Nephron (organoid): ENCODE results near the gene WNT3.

ENCODE experiments used
- H3K27ac Mint-ChIP-seq, 3 experiments: 2 replicates each; pipeline ENCODE4 v1.8.0; 2020; ENCODE audit warnings: mixed read lengths in 3 of 3, mild to moderate bottlenecking in 2 of 3, moderate library complexity in 1 of 3
- H3K27me3 Mint-ChIP-seq: 2 replicates; pipeline ENCODE4 v1.8.0; 2021; ENCODE audit warnings: low read depth, mild to moderate bottlenecking, moderate library complexity, mixed read lengths
- H3K36me3 Mint-ChIP-seq: 2 replicates; pipeline ENCODE4 v1.8.0; 2020; ENCODE audit warnings: low read depth, mixed read lengths
- H3K4me1 Mint-ChIP-seq: 2 replicates; pipeline ENCODE4 v1.8.0; 2020; ENCODE audit warnings: mixed read lengths
- H3K4me3 Mint-ChIP-seq, 3 experiments: 2 replicates each; pipeline ENCODE4 v1.8.0; 2020; ENCODE audit warnings: mild to moderate bottlenecking in 3 of 3, mixed read lengths in 3 of 3, moderate library complexity in 2 of 3
- H3K9me3 Mint-ChIP-seq: 2 replicates; pipeline ENCODE4 v1.8.0; 2020; ENCODE audit warnings: mixed read lengths
- TF ChIP-seq, protein P1 (sequence below), 3 experiments: fragments of 200-600 bp; sonication (generic); IDR thresholded peaks; one replicate each; pipeline ENCODE4 v1.5.0; 2021; ENCODE audit warnings: antibody characterized with exemption in 3 of 3; ENCODE audit not compliant: unreplicated experiment in 3 of 3

WNT3 gene

DNA sequence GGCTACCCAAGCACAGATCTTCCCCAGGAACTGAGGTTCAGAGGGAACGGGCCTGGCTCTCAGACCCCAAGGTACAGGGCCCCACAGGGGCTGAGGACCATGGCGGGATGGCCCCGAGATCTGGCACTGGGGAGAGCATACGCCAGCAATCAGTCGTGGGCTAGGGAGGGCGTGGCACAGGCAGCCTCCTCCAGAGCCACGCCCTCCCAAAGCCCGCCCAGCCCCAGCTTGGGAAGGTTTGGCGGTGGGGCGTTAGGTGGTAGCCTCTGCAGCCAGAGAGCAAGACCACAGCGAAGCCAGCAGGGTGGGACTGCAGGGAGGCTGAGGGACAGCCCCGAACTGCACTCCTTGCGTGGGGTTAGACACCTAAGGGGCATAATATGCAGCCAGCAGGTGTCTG, 44.5 kb upstream of the WNT3 start:
- peaks cover 18% of the 10 kb centered on the region for H3K27me3 Mint-ChIP-seq
- H3K36me3 Mint-ChIP-seq = no peaks in the 10 kb centered on the region
- TF ChIP-seq, protein P1, sequence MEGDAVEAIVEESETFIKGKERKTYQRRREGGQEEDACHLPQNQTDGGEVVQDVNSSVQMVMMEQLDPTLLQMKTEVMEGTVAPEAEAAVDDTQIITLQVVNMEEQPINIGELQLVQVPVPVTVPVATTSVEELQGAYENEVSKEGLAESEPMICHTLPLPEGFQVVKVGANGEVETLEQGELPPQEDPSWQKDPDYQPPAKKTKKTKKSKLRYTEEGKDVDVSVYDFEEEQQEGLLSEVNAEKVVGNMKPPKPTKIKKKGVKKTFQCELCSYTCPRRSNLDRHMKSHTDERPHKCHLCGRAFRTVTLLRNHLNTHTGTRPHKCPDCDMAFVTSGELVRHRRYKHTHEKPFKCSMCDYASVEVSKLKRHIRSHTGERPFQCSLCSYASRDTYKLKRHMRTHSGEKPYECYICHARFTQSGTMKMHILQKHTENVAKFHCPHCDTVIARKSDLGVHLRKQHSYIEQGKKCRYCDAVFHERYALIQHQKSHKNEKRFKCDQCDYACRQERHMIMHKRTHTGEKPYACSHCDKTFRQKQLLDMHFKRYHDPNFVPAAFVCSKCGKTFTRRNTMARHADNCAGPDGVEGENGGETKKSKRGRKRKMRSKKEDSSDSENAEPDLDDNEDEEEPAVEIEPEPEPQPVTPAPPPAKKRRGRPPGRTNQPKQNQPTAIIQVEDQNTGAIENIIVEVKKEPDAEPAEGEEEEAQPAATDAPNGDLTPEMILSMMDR (IDR thresholded peaks at IDR 0.05; ENCODE audit: unreplicated experiment in 3 of 3) = no peak
- no peak overlapping the region for H3K4me3 Mint-ChIP-seq
- H3K9me3 Mint-ChIP-seq = no peaks in the 10 kb centered on the region
- H3K27ac Mint-ChIP-seq = no peak overlapping the region
- H3K4me1 Mint-ChIP-seq = no peaks in the 10 kb centered on the region

DNA sequence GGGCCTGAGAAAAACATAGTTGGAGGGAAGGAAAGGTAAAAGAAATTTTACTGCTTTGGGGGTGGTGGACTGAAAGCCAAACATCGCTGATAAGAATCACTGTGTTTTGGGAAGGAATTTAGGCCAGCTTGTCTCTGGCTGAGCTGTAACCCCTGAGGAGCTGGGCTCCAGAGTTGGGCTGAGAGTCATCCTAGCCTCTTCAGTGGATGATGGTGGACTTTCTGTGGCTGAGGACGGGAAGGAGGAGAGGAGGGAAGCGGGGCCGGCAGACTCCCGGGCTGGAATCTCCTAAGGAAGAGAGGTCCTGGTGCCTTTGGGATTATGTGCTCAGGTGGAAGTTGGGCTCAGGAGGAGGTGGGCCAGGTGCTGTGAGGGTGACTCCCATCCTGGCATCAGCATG, 41.5 kb upstream of the WNT3 start:
- peaks cover 24% of the 10 kb centered on the region for H3K27me3 Mint-ChIP-seq
- H3K27ac Mint-ChIP-seq = no peak overlapping the region
- no peaks in the 10 kb centered on the region for H3K9me3 Mint-ChIP-seq
- no peaks in the 10 kb centered on the region for H3K36me3 Mint-ChIP-seq
- H3K4me3 Mint-ChIP-seq = no peak overlapping the region
- TF ChIP-seq, protein P1 (IDR thresholded peaks at IDR 0.05; ENCODE audit: unreplicated experiment in 3 of 3) = no peak
- no peaks in the 10 kb centered on the region for H3K4me1 Mint-ChIP-seq

DNA sequence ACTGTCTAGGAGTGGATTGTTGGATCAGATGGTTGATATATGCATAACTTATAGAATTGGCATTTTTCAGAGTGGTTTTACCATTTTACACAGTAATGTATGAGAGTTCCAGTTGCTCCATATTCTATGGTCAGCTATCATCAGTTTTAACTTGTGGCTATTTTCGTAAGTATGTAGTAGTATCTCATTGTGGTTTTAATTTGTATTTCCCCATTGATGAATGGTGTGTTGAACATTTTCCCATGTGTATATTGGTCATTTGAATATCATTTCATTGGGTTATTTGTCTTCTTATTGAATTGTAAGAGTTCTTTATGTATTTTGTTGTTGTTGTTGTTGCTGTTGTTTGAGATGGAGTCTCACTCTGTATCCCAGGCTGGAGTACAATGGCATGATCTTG, 39.1 kb upstream of the WNT3 start:
- Mint-ChIP-seq H3K27me3 (peaks cover 43% of the 10 kb centered on the region), H3K9me3 (no peaks in the 10 kb centered on the region), H3K4me3 (no peak overlapping the region), H3K36me3 (no peaks in the 10 kb centered on the region), H3K27ac (no peak overlapping the region), H3K4me1 (peaks cover 4% of the 10 kb centered on the region)
- TF ChIP-seq, protein P1 (IDR thresholded peaks at IDR 0.05; ENCODE audit: unreplicated experiment in 3 of 3) = no peak

DNA sequence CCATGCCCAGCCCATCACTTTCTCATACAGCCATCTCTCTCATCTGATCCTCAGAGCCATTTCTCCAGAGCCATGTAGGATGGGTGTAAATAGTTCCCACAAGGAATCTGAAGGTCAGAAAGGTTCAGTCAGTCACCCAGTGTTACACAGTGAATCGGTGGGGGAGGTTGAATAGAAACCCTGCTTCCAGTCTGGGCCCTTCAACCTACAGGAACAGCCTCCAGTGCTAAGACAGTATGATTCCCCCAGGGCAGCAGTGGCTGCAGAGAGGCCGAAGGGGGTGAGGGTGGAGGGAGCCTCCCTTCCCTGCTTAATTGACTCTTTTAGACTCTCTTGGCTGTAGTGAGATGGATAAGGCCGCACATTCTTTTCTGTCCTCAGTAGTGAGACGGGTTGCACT, 36.5 kb upstream of the WNT3 start:
- no peak overlapping the region for H3K4me3 Mint-ChIP-seq

DNA sequence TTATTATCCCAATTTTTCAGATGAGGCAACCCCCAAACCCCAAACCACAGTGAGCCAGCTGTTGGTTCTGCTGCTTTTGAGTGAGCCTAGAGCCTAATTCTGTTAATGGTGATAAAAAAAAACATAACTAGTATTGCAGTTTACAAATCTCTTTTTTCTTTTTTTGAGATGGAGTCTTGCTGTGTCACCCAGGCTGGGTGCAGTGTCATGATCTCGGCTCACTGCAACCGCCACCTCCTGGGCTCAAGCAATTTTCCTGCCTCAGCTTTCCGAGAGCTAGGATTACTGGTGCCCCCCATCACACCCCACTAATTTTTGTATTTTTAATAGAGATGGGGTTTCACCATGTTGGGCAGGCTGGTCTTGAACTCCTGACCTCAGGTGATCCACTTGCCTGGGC, 36.0 kb upstream of the WNT3 start:
- H3K36me3 Mint-ChIP-seq = no peaks in the 10 kb centered on the region
- peaks cover 71% of the 10 kb centered on the region for H3K27me3 Mint-ChIP-seq

More for the DNA sequence above, 36.5 kb upstream of the WNT3 start:
- TF ChIP-seq, protein P1 (IDR thresholded peaks at IDR 0.05; ENCODE audit: unreplicated experiment in 3 of 3) = no peak
- Mint-ChIP-seq H3K36me3 (no peaks in the 10 kb centered on the region), H3K27me3 (peaks cover 67% of the 10 kb centered on the region), H3K9me3 (no peaks in the 10 kb centered on the region), H3K27ac (no peak overlapping the region), H3K4me1 (peaks cover 8% of the 10 kb centered on the region)

DNA sequence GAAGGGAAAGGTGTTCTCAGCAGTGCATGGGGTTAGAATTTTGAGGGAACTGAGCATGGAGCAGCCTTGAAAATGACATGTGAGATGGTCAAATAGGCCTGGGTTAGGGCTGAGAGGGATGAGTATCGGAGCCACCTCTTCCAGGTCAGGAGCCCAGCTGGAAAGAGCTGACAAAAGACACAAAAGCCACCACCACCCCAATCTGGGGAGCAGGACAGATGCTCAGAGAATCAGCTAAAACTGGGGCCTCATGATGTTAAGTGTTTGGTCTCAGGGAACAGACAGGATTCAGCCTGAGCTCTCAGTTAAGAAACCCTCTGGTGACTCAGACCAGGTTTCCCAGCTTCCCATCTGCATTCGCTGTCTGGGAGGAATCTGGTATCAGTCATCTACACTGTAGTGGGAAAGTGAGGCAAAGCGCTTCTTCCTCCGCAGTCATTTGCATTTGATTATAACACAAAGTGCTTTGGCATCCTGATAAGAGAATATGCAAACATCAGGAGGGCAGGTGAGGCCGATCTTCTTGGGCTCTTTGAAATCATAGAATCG, 35.5 kb upstream of the WNT3 start:
- TF ChIP-seq, protein P1 (IDR thresholded peaks at IDR 0.05; ENCODE audit: unreplicated experiment in 3 of 3) = no peak
- H3K27me3 Mint-ChIP-seq = peaks cover 73% of the 10 kb centered on the region
- peak overlapping the region in 1 of 3 experiments; percentile 18 for H3K4me3 Mint-ChIP-seq
- H3K4me1 Mint-ChIP-seq = peaks cover 8% of the 10 kb centered on the region
- no peaks in the 10 kb centered on the region for H3K9me3 Mint-ChIP-seq
- H3K27ac Mint-ChIP-seq = no peak overlapping the region
- no peaks in the 10 kb centered on the region for H3K36me3 Mint-ChIP-seq

More for the DNA sequence above, 36.0 kb upstream of the WNT3 start:
- H3K4me3 Mint-ChIP-seq = no peak overlapping the region
- H3K27ac Mint-ChIP-seq = no peak overlapping the region
- TF ChIP-seq, protein P1 (IDR thresholded peaks at IDR 0.05; ENCODE audit: unreplicated experiment in 3 of 3) = no peak
- H3K9me3 Mint-ChIP-seq = no peaks in the 10 kb centered on the region
- peaks cover 8% of the 10 kb centered on the region for H3K4me1 Mint-ChIP-seq
